Measurements from ENCODE around the gene SPACA4.
"Not testable (repeated sequence)": the region's sequence is repeated elsewhere in the genome, so short reads cannot be mapped to it uniquely, and the experiment has no call there.

The SPACA4 gene

DNA sequence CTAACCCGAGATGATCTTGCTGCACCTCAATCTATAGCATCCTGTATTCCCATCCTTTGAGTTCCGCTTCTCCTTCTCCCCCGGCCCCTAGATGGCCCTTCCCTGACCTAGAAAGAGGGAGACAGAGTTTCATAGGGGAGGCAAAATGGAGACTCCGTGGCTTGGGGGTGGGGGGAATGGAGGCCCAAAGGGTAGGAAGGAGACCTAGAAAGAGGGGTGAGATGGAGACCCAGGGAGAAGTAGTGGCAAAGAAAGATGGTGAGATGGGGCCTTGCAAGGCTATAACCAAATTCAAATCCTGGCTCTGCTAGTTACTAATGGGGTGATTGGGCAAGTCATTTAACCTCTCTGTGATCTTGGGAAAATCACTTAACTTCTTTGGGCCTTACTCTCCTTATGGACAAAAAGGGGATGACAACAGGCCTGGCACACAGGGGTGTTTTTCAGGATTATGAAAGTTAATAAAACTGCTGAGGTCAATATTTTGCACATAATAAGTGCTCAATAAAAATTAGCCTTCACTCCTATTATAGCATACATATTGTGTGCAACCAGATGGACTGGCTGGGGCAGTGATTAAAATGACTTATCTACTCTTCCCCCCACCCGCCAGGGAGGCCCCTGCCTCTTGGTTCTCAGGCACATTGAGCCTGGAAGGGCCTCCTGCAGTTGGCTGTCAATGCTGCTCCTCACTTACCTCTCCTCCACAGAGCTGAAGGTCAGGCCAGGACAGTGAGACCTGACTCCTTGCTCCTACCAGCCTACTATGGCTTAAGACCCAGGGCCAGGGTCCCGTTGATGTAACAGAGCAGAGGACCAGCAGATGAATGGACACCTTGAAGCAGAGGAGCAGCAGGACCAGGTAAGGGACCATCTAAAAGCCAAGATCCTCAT is 13.4 kb downstream of the SPACA4 start:
- FAIRE-seq, result no peak

DNA sequence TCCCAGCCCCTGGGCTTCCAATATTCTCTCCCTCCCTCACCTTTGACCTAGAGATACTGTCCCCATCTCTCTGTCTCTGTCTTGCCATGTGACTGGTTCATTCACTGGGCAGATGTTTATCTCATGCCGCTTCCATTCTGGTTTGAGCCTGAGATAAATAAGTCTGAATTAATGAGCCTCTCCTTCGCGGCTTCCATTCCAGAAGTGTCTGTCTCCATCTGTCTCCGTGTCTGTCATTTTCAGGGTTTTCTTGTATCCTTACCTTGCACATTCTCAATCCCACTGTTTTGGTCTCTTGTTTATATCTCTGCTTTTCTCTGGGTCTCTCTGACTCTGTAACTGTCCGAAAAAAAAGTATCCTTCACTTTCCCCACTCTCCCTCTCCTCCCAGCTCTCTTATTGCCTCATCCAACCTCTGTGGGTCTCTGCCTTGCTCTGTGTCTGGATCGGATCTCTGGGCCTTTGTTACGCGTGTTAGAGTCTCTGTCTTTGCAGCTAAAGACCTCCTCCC is 17.1 kb downstream of the SPACA4 start:
- no peak for FAIRE-seq

DNA sequence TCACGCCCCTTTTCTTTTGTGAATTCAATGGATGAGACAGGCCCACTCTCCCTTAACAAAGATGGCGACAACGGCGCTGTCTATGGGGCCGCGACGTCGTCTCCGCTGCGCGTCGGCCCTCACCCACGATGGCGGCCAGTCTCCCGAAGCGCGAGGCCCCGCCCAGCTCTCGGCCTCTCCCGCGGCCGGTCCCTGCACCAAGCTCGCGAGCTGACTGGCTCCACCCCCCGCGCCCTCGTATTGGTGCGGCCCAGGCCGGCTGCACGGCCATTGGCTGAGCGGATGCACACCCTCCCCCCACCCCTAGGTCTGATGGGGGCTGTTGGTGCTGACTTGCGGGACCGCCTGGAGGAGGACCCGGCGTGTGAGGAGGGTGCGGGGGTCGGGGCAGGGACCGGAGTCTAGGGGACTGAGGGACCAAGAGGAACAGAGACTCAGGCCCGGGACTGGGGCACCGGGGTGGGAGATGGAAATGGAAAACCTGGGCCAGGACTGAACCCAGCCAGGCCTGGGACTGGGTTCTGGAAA is 17.6 kb downstream of the SPACA4 start:
- FAIRE-seq, result peak; percentile 94

DNA sequence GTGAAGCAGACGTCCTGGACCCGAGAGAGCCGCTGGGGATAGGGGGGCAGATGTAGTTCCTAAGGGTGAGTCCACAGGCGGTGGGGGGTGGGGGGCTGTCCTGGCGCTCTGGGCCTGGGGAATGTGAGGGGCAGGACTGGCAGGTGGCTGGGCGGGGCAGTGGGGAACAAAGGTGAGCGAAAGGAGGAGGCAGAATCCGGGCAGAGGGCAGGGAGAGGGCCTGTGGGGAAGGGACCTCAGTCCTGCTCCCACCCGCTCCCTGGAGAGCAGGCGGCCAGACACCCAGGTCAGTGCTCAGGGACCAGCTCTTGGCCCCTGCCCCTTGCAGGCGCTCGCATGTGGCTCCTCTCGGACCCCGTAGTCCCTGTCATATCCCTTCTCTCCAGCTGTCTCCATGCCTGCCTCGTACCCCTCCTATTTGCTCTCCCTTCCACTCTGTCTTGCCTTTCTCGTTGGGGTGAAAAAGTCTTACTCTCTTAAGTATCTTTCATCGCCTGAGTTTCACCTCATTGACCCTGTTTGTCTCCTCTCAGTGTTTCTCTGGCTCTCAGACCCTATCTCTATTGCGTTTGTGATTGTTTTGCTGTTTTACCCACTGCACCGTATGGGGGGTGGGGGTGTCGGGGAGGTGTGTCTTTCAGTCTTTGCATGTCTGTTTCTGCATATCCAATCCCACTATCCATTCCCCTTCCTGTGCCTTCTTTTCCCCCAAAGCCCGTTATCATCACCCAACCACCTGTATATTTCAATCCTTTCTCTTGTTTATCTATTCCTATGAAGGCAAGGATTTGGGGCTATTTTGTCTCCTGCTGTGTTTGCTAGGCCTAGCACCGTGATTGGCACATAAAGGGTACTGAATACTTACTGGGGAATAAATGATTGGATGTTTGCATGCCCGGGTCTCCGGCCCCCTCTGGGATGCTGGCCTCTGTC is 18.5 kb downstream of the SPACA4 start:
- no peak for FAIRE-seq

DNA sequence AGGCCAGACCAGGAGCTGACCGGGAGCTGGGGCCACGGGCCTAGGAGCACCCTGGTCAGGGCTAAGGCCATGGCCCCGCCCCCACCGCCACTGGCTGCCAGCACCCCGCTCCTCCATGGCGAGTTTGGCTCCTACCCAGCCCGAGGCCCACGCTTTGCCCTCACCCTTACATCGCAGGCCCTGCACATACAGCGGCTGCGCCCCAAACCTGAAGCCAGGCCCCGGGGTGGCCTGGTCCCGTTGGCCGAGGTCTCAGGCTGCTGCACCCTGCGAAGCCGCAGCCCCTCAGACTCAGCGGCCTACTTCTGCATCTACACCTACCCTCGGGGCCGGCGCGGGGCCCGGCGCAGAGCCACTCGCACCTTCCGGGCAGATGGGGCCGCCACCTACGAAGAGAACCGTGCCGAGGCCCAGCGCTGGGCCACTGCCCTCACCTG is 19.4 kb downstream of the SPACA4 start:
- no peak for FAIRE-seq

DNA sequence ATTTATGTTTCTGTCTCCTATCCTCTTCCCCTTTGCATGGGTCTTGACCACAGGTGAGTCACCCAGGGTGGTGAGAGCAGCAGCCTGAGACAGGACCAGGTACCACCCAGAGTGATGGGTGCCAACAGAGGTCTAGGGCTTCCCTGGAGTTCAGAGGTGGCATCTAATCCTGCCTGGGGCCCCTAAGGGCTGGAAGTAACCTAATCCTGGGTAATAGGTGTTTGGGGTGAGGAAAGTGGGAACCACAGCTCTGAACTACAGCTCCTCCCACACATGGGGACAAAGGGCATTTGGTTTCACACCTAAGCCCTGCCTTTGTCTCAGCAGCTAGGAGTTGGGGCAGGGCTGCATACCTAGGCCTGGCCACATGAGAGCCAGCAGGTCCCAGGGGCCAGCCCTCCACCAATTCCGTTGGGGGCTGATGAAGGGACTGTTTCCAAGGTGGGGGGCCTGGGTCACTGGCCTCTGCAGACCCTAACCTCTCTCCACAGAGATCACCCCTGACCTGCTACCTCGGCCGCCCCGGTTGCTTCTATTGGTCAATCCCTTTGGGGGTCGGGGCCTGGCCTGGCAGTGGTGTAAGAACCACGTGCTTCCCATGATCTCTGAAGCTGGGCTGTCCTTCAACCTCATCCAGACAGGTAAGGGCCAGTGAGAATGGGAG is 20.8 kb downstream of the SPACA4 start:
- FAIRE-seq, result no peak

DNA sequence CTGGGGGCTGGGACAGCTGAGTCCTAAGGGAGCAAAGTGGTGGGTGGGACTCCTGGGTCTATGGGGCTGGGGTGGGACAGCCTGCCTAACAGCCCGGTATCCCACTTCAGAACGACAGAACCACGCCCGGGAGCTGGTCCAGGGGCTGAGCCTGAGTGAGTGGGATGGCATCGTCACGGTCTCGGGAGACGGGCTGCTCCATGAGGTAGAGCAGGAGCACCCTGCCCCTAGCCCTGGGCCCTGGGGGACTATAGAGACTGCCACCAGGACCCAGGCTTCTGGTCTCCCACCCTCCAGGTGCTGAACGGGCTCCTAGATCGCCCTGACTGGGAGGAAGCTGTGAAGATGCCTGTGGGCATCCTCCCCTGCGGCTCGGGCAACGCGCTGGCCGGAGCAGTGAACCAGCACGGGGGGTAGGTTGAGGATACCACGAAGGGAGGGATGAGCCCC is 21.3 kb downstream of the SPACA4 start:
- no peak for FAIRE-seq

DNA sequence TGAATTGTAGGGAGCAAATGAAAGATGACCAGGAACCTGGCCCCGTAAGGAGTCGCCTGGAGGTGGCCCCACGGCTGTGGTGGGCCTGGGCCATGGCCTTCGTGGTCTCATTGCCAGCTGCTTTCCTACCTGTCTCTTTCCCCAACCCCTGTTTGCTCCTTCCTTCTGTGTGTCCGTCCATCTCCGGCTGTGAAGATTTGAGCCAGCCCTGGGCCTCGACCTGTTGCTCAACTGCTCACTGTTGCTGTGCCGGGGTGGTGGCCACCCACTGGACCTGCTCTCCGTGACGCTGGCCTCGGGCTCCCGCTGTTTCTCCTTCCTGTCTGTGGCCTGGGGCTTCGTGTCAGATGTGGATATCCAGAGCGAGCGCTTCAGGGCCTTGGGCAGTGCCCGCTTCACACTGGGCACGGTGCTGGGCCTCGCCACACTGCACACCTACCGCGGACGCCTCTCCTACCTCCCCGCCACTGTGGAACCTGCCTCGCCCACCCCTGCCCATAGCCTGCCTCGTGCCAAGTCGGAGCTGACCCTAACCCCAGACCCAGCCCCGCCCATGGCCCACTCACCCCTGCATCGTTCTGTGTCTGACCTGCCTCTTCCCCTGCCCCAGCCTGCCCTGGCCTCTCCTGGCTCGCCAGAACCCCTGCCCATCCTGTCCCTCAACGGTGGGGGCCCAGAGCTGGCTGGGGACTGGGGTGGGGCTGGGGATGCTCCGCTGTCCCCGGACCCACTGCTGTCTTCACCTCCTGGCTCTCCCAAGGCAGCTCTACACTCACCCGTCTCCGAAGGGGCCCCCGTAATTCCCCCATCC is 22.1 kb downstream of the SPACA4 start:
- FAIRE-seq, result no peak

DNA sequence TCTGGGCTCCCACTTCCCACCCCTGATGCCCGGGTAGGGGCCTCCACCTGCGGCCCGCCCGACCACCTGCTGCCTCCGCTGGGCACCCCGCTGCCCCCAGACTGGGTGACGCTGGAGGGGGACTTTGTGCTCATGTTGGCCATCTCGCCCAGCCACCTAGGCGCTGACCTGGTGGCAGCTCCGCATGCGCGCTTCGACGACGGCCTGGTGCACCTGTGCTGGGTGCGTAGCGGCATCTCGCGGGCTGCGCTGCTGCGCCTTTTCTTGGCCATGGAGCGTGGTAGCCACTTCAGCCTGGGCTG is 22.7 kb downstream of the SPACA4 start:
- FAIRE-seq, result no peak

DNA sequence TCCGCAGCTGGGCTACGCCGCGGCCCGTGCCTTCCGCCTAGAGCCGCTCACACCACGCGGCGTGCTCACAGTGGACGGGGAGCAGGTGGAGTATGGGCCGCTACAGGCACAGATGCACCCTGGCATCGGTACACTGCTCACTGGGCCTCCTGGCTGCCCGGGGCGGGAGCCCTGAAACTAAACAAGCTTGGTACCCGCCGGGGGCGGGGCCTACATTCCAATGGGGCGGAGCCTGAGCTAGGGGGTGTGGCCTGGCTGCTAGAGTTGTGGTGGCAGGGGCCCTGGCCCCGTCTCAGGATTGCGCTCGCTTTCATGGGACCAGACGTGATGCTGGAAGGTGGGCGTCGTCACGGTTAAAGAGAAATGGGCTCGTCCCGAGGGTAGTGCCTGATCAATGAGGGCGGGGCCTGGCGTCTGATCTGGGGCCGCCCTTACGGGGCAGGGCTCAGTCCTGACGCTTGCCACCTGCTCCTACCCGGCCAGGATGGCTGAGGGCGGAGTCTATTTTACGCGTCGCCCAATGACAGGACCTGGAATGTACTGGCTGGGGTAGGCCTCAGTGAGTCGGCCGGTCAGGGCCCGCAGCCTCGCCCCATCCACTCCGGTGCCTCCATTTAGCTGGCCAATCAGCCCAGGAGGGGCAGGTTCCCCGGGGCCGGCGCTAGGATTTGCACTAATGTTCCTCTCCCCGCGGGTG is 23.2 kb downstream of the SPACA4 start:
- no peak for FAIRE-seq

DNA sequence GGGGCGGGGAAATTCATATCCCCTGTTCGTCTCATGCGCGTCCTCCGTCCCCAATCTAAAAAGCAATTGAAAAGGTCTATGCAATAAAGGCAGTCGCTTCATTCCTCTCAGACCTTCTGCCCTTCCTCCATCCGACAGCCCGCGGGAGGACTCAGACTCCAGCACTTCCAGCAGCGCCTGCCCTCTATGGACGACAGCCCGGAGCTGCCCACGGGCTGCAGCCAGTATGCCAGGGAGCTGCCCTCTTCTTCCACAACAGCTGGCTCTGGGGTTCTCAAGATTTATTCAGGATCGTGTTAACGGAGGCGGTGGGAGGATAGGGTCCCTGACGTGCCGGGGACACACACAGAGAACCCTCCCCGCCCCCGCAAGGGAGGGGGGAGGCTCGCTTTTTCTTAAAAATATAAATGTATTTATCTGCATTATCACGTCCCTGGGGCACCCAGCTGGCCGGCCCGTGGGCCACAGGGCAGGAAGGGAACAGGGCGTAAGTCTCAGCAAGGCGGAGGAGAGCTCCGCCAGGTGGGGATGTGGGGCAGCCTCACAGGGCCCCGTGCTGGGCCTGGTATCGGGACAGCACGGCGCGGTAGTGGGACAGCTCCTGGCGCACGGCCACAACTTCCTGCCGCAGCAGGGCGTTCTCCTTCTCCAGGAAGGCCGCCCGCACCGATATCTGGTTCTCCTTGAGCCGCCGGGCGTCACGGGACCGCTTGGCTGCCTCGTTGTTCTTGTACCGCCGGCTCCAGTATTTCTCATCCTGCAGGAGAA is 23.9 kb downstream of the SPACA4 start:
- FAIRE-seq, result no peak

DNA sequence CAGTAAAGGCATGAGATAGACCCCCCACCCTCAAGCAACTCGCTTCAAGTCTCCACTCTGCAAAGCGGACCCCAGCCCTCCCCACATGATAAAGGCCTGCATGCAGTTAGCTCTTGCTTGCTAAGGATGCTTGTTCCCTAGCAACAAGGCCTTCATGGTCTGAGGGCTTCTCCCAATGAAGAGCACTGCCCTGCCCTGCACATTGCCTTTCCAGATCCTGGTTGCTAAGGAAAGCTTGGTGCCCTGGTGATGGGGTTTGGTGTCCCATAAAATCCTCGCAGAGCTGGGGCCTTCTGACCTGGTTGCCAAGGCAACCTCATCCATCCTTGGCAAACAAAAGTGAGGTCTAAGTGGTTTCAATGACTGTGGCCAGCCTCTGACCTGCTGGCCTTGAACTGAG is 24.7 kb downstream of the SPACA4 start:
- FAIRE-seq, result no peak

DNA sequence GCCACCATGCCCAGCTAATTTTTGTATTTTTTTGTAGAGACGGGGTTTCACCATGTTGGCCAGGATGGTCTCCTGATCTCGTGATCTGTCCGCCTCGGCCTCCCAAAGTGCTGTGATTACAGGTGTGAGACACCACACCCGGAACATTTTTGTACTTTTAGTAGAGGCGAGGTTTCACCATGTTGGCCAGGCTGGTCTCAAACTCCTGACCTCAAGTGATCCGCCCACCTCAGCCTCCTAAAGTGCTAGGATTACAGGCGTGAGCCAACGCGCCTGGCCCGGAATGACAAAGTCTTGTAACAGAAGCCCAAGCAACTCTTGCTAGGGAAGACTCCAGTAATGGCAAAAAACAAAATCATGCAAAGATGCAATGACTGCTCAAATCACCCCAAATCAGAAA is 25.7 kb downstream of the SPACA4 start:
- not testable (repeated sequence) for FAIRE-seq

DNA sequence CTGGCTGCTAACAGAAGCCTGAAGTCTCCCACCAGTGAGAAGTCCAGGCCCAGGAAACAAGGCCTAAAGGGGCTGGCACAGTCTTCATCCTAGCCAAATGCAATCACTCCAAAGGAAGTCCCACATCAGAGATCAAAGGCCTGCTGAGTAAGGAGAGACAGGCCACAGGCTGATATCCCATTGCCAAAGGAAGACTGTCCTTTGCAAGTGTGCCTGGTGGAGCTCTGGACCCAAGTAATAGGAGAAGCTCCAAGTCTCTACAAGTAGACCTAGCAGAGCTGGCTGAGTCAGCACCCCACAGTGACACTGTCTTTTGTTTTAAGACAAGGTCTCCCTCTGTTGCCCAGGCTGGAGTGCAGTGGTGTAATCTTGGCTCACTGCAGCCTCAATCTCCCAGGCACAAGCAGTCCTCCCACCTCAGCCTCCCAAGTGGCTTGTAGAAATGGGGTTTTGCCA is 26.2 kb downstream of the SPACA4 start:
- FAIRE-seq, result no peak

DNA sequence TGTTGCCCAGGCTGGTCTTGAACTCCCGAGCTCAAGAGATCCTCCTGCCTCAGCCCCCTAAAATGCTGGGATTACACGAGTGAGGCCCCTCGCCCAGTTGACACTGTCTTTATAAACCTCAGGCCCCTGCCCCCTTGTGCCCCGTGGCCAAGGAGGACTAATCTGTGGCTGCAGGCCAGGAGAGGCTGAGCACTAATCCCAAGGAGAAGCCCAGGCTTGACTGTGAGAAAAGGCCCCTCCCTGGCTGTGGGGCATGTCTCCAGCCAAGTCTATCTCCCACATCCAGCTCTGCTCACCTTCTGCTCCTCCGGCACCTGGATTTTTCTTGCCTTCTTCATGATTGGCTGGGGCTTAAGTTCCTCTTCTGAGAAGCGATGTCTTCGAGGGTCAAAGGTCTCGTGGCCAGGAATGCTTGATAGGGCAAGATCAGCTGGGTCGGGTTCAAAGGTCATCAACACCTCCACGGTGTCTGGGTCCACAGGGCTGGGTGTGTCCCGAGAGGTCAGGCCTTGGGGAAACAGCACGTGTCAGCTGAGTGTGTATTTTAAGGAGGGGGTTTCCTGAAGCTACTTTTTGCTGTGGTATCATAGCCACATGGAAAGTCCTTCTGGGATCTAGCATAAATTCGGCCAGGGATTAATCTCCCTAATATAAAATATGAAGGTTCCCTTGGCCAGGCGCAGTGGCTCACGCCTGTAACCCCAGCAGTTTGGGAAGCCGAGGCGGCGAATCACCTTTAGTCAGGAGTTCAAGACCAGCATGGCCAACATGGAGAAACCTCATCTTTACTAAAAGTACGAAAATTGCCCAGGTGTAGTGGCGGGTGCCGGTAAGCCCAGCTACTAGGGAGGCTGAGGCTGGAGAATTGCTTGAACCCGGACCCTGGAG is 26.9 kb downstream of the SPACA4 start:
- FAIRE-seq, result no peak

DNA sequence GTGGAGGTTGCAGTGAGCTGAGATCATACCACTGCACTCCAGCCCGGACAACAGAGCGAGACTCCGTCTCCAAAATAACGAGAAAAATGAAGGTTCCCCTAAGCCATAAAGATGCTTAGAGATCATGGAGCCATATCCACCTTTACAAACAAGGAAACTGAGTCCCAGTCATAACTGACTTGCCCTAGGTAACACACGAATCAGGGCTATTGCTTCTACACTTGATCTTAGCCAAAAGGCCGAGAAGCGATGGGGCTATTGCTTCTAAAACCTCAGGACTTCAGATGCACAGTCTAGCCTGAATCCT is 27.4 kb downstream of the SPACA4 start:
- no peak for FAIRE-seq

DNA sequence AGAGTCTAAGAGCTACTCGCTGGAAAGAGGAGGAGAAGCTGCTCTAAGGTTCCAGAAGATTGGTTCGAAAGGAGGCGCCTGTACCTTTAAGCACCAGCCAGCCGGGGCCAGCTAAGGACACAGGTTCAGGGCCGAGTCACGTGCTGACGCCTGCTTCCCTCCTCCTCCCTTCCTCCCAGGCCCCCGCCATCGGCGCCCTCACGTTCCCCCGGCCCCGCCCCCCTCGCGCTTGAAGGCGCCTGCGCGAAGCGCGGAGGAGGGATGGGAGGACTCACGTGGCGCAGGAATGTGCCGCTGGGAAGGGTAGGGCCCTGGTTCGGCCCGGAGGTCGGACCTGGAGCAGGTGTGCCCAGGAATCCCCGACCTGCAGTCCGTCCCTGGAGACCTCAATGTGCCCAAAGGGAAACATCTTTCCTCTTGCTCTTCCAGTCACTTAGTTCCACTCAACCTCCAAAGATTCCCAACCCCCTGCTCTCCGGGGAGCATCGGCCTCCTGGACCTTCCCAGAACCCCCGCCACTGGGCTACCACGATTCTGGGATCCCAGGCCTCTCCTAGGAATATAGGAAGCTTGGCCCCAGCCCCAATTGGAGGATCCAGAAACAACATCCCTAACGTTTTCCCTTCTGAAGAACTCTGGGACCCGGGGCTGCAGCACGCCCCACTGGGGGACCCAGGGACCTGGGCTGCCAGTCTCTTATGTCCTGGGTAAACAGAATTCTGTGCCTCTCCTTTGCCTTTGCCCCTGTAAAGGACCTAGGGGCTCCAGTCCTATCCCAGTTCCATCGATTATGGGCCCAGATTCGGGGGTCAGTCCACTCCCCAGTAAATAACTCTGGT is 28.1 kb downstream of the SPACA4 start:
- peak; percentile 80 for FAIRE-seq

DNA sequence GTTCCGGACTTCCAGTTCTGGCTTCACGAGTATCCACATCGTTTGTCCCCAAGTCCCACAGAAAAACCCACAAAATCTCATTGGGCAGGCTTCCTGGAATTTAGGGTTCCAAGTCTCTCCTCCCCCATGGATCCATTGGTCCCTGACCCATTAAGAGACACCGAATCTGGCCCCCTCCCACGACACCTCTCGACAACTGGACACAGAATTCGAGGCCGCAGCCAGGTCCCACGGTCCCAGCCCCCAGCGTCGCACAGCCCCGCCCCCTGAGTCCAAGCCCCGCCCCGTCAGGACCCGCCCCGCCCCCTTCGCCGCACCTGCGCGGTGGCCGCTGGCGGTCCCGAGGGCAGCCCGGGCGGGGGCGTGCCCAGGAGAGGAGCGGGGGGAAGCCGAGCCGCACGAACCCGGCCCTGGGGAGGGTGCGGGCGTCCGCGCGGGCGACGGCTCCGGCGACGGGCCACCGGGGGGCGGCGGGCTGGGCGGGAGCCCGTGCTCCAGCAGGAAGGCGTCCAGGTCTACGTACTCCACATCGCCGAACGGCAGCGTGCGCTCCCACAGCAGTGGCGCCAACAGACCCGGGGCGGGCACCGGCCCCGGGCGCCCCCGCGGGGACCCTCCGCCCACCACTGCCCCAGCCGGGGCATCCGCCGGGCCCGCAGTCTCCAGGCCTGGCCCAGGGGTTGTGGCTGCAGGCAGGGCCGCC is 28.9 kb downstream of the SPACA4 start:
- no peak for FAIRE-seq
